ENCODE measurements around the gene DNAH10.
A peak's percentile ranks its signal among the peaks of the same experiment; 100 is the strongest.

DNAH10 gene

GRCh38 chr12:123971770-123972456 is 209.8 kb downstream of the DNAH10 start:
- DNase-seq (ENCODE audit: low read depth), result peak; percentile 8

GRCh38 chr12:123972457-123973401 is 210.6 kb downstream of the DNAH10 start, which contains the start of the genes CCDC92 and ZNF664:
Gene CCDC92, minus strand, starts transcription at chr12:123972831. Its CDS starts 28,526 bp downstream, at chr12:123944305.
Gene ZNF664, plus strand, starts transcription at chr12:123973215. Its CDS starts 38,930 bp downstream, at chr12:124012145.
- DNase-seq (ENCODE audit: low read depth), result peak; percentile 92

DNA sequence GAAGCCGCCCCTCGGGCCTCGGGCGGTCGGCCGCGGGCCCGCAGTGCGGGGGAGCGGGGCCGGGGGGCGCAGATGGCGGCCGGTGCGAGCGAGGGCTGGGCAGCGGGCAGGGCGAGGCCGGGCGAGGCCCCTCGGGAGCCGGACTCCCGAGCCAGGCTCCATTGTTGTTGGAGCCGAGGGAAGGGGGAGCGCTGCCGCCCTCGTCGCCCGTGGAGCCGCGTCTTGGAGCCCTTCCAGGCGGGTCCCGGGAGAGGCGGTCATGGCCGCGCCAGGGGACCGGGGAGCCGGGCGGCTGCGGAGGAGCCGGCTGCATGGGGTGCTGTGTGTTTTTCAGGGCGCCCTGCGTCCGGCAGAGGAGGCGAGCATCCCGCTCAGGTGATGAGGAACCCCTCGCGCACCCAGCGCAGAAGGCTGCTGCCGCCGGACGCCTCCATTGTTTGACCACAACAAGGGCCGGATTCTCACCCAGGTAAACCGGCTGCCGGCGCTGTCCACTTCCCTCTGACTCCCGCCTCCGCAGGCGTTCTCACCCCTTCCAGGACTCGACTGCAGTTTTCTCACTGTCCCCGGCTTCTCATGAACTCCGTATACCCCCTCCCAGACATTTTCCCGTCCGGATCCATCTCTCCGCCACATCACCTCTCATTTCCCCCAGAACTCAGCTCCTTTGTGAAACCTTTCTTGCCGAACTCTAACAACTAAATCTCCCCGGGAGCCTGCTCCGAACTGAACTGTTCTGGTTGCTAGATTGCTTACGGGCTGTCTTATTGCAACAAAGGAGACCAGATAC is 211.6 kb downstream of the DNAH10 start:
- no peak for DNase-seq (ENCODE audit: low read depth)

DNA sequence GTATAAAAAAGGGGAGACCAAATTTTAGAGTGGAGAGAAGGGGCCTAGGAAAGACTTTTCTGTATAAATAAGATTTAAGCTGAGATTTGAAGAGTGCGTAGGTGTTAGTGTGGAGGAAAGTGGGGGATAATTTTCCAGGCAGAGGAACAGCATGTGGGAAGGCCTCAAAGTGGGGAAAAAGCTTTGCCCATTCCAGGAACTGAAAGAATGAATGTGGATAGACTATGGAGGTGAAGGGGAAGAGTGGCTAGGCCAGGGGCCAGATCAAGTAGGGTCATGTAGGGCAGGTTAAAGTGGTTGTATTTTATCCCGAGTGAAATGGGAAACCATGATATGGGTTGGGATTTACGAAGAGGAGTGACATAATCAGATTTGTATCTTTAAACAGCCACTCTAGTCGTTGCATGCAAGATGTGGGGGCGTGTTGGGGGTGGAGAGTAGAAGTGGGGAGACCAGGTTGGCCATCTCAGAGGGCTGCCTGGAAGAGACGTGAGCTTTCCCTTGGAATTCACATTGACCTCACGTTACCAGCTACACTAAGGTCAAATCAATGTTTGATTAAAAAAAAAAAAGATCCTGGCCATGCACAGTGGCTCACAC is 214.2 kb downstream of the DNAH10 start:
- no peak for DNase-seq (ENCODE audit: low read depth)

DNA sequence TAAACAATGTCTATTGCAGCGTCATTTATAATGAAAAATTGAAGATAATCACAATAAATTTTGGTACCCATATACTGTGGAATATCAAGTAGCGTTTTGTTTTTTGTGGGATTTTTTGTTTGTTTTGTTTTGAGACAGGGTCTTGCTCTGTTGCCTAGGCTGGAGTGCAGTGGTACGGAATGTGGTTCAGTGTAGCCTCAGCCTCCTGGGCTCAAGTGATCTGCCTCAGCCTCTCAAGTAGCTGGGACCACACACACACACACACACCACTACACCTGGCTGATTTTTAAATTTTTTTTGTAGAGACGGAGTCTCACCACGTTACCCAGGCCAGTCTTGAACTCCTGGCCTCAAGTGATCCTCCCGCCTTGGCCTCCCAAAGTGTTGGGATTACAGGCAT is 217.5 kb downstream of the DNAH10 start:
- DNase-seq (ENCODE audit: low read depth), result no peak

DNA sequence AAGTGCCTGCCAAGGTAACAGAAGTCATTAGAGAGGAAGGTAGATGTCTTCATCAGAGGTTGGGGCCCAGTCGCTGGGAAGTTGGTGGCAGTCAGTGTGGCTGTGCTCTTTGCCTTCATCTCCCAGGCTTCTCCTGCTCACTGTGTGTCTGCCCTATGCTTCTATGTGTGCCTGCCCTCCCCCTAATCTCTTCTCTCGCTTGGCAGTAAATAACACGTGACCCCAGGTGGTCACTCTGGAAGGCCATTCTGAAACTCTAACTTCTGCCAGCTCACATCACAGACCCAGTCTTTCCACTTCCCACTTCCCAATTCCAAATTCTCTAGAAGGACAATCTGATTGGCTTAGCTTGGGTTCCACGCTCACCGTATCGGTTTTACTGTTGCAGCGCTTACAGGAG is 220.2 kb downstream of the DNAH10 start:
- DNase-seq (ENCODE audit: low read depth), result no peak

DNA sequence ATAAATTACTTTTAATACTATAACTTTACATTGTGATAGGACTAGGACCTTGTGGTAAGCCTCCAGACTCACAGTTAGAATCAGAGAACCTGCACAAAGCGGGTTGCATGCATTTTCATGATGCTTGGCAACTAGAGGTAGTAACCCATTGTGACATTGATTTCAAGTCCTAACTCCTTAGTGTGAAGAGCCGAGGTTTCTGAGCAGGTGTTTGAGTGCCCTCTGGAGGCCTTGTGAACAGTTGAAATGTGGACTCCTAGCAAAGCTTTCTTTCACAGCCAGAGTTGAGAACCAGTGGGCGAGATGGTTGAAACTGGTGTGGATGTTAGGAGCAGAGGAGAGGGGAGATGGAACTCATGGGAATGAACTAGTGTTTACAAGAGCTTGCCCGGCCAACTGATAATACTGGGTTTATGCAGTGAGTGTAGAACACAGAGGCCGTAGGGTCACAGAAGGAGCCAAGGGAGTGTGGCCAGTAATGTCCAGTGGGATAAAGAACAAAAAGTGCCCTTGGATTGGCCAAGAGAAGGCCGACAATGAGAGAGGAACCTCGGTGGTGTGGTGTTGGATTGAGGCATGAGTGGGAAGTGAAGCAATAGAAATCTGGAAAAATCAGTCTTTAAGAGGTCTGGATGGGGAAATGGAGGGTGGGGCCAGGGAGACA is 221.9 kb downstream of the DNAH10 start:
- DNase-seq (ENCODE audit: low read depth), result peak; percentile 69

DNA sequence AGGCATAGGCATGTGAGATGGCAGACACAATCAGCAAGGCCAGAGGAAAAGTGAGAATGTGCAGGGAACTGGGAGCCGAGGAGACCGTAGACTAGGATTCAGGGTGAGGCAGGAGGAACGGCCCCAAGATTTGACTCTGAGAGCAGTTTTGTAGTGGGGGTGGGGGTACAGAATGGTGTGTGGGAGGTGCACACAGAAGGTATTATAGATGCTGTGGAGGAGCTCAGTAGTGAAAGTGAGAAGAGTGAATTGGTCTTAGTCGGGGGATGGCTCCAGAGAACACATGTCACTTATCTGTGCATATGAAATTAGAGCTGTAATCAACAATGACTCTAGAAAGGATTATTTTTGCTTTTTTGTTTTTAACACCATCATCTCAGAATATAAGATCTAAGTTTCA is 222.8 kb downstream of the DNAH10 start:
- no peak for DNase-seq (ENCODE audit: low read depth)
